ENCODE results near the gene SLC22A4. TPM values are rescaled to one million over a fixed set of nuclear protein-coding genes. Genes with fewer than 3 reads are reported as not detected.

The SLC22A4 gene
- total RNA-seq, 2 experiments from 2014 or later = 1.3 to 1.5 TPM

DNA sequence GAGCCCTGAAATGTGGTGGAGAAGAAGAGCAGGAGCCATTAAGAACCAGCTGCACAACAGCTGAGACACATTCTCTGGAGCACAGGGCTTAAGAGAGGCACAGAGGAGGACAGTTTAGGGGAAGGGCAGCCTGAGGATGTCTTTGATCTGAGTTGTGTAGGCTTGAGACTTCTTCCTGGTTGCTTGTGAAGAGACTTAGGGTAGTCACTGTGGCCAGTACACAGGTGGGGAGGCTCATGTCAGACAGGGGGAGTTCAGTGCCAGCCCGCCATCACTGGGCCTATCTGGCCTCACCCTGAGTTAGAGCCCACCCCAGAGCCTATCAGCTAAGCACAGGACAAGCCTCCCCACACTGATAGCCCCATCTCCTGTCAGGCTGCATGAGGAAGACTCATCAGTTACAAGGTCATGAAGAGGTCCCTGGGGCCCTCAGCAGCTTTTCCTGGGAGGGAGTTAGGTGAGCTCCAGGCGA, 19.8 kb downstream of the SLC22A4 start:
- Mint-ChIP-seq H3K27ac (no peak overlapping the region), H3K4me1 (ENCODE audit: low read depth) (no peaks in the 10 kb centered on the region), H3K4me3 (no peak overlapping the region), H3K36me3 (no peaks in the 10 kb centered on the region), H3K9me3 (no peaks in the 10 kb centered on the region), H3K27me3 (no peaks in the 10 kb centered on the region)
- CTCF ChIA-PET = interaction anchor here (1.5 kb wide), 1 partner anchor 76 kb away, joined by 3 read pairs; no protein-coding TSS in a partner anchor
- intact Hi-C loops (cut with micrococcal nuclease) = no loop called here
- POLR2A ChIA-PET = no interaction called here
- no peak for DNase-seq

DNA sequence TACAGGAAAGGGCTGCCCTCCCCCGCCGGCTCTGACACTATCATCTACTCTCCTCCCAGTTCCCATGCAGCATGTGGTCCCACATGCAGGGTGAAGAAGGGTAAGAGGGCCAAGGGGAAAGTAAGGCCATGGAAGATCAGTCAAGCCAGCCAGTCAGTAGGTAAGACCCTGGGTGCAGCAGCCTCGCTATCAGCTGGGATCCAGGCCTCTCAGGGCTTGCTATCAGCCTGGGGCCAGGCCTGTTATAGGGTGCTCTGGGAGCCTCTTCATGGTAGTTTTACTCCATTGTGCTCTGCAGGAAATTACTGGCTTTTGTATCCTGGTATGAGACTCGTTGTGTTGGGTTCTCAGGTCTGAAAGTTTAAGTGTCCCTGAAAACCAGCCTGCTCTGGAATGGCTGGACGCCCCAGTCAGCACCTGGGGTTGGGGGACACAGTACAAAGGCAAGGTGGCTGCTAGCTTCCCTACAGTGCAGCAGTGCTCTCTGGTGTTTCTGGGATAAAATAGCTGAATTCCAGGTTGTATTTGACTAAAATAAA, 21.4 kb downstream of the SLC22A4 start:
- Mint-ChIP-seq H3K27ac (no peak overlapping the region), H3K4me3 (no peak overlapping the region), H3K4me1 (ENCODE audit: low read depth) (no peaks in the 10 kb centered on the region), H3K36me3 (no peaks in the 10 kb centered on the region), H3K9me3 (no peaks in the 10 kb centered on the region), H3K27me3 (no peaks in the 10 kb centered on the region)
- POLR2A ChIA-PET = no interaction called here
- intact Hi-C loops (cut with micrococcal nuclease) = no loop called here
- no peak for DNase-seq
- CTCF ChIA-PET = interaction anchor here (1.2 to 1.6 kb wide), 2 partner anchors 43 to 77 kb away, joined by 6 to 10 read pairs; no protein-coding TSS in a partner anchor

DNA sequence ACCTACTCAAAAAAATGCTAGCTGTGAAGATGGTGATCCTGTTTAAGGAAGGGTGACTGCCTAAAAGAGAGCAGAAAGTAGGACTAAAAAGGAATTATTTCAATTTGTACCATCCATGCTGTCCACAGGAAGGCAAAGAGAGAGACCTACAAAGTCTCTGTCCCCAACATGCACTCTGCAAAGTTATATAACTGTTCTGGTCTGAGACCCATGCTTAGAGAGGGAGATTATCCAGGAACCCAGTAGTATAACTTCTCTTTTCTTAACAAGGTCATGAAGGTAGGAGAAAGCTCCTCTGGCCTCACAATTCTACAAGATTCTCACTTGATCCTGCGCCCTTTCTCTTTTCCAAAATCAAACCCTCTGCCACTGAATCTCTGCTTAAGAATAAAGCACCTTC, 25.8 kb downstream of the SLC22A4 start:
- CTCF ChIA-PET = interaction anchor here (1.2 kb wide), 1 partner anchor 81 kb away, joined by 3 read pairs; no protein-coding TSS in a partner anchor
- Mint-ChIP-seq H3K27me3 (no peaks in the 10 kb centered on the region), H3K36me3 (peaks cover 3% of the 10 kb centered on the region), H3K4me3 (no peak overlapping the region), H3K4me1 (ENCODE audit: low read depth) (no peaks in the 10 kb centered on the region), H3K27ac (no peak overlapping the region), H3K9me3 (no peaks in the 10 kb centered on the region)
- intact Hi-C loops (cut with micrococcal nuclease) = no loop called here
- POLR2A ChIA-PET = no interaction called here
- DNase-seq = no peak

DNA sequence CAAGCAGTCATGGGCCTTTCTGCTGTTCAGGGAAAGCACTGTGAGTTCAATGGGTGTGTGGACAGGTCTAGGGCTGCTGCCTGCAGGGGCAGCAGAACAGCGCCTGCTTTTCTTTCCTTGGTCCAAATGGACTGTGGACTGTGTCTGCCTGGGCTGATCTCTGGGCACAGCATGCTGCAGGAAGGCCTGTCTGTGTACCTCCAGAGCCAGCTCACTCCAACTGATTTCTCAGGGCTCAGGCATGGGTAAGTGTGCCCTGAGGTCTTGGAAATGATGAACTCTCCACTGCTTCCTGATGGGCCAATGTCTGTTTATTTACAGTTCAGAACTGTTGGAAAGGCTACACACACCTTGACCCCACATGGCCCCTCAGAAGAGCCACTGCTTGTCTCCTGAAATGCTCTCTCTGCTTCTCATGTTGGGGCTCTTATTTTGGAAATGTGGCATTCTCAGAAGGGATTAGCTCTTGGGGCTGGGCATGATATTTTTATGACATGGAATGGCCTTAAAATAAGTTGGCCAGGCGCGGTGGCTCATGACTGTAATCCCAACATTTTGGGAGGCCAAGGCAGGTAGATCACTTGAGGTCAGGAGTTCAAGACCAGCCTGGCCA, 27.0 kb downstream of the SLC22A4 start:
- no peaks in the 10 kb centered on the region for H3K9me3 Mint-ChIP-seq
- ChIA-PET POLR2A (no interaction called here), CTCF (no interaction called here)
- H3K27me3 Mint-ChIP-seq = no peaks in the 10 kb centered on the region
- peaks cover 3% of the 10 kb centered on the region for H3K36me3 Mint-ChIP-seq
- no peak overlapping the region for H3K4me3 Mint-ChIP-seq
- intact Hi-C loops (cut with micrococcal nuclease) = no loop called here
- no peak for DNase-seq
- no peak overlapping the region for H3K27ac Mint-ChIP-seq
- H3K4me1 Mint-ChIP-seq (ENCODE audit: low read depth) = no peaks in the 10 kb centered on the region

DNA sequence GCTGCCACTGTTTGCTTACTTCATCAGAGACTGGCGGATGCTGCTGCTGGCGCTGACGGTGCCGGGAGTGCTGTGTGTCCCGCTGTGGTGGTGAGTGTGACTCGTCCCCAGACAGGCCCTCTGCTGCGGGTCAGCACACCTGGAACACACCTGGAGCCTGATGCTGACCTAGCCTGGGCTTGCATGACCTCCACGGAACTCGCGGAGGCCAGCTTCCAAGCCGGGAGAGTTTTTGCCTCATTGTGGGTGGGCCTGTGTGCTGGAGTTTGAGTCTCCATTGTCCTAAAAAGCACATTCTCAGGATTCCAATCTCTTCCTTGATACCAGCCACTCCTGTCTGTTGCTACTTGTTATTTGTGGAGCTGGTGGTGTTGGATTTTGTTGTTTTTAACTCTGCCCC, 28.1 kb downstream of the SLC22A4 start:
- H3K36me3 Mint-ChIP-seq = peaks cover 3% of the 10 kb centered on the region
- CTCF ChIA-PET = no interaction called here
- no peak overlapping the region for H3K4me3 Mint-ChIP-seq
- intact Hi-C loops (cut with micrococcal nuclease) = no loop called here
- POLR2A ChIA-PET = no interaction called here
- no peak overlapping the region for H3K27ac Mint-ChIP-seq
- no peaks in the 10 kb centered on the region for H3K4me1 Mint-ChIP-seq (ENCODE audit: low read depth)
- no peaks in the 10 kb centered on the region for H3K9me3 Mint-ChIP-seq
- DNase-seq = no peak
- no peaks in the 10 kb centered on the region for H3K27me3 Mint-ChIP-seq

DNA sequence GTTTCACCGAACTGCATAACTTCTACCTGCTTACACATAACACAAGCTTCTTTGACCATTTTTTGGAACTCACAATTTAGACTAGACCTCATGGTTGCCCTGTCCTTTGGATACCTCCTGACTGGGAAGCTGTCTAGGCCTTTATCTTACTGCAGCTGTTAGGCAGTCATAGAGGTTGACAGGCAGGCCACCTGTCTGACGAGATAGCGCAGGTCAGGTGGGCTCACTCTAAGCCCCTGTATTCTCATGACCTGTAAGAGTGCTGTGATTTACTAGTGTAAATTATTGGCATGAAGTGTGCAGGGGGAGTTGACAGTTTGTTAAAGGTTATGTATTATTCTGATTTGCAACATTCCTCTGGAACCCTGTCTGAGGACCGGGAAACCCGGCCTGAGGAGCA, 29.0 kb downstream of the SLC22A4 start:
- ChIA-PET CTCF (no interaction called here), POLR2A (no interaction called here)
- Mint-ChIP-seq H3K4me1 (ENCODE audit: low read depth) (no peaks in the 10 kb centered on the region), H3K9me3 (no peaks in the 10 kb centered on the region), H3K36me3 (peaks cover 3% of the 10 kb centered on the region), H3K27me3 (no peaks in the 10 kb centered on the region), H3K4me3 (no peak overlapping the region), H3K27ac (no peak overlapping the region)
- intact Hi-C loops (cut with micrococcal nuclease) = no loop called here
- DNase-seq = no peak

DNA sequence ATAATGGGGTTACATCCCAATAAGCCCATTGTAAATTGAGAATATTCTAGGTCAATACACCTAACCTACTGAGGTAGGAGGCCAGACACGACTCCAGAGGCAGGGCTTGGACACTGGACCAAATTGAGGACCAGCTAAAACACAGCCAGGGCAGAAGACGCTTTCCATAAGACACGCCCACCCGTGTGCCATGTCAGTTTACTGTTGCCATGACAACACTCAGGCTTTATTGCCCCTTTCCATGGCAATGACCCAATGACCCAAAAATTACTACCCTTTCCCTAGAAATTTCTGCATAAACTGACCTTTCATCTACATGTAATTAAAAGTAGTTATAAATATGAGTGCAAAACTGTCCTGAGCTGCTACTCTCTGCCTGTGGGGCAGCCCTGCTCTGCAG, 31.5 kb downstream of the SLC22A4 start:
- H3K27ac Mint-ChIP-seq = no peak overlapping the region
- no peak for DNase-seq
- peaks cover 3% of the 10 kb centered on the region for H3K36me3 Mint-ChIP-seq
- ChIA-PET POLR2A (no interaction called here), CTCF (no interaction called here)
- no peaks in the 10 kb centered on the region for H3K27me3 Mint-ChIP-seq
- intact Hi-C loops (cut with micrococcal nuclease) = no loop called here
- H3K4me1 Mint-ChIP-seq (ENCODE audit: low read depth) = no peaks in the 10 kb centered on the region
- no peaks in the 10 kb centered on the region for H3K9me3 Mint-ChIP-seq
- H3K4me3 Mint-ChIP-seq = no peak overlapping the region

DNA sequence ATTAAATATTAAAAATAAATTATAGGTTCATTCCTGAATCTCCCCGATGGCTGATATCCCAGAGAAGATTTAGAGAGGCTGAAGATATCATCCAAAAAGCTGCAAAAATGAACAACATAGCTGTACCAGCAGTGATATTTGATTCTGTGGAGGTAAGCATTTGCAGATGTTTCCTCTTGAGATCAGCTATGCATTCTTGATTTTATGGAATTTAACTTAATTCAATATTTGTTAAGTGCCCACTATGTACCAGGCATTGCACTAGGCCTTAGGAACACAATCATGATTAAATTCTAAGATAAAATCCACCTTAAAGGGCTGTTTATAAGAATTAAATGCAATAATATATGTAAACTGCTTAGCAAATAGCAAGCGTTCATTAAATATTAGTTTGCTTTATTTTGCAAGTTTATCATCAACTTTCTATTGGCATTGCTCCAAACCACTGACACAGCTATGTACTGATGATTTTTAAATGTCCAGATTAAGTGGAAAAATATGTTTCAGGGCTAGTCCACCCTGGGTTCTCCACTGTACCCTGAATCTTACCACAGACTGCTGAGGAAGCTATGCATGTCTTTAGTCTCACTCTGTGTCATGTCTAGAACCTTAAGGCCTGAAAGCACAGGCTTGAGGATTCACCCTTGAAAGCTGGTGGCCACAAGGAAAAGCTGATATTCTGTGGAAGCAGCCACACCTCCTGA, 33.2 kb downstream of the SLC22A4 start:
- Mint-ChIP-seq H3K36me3 (no peaks in the 10 kb centered on the region), H3K27me3 (no peaks in the 10 kb centered on the region), H3K27ac (no peak overlapping the region), H3K4me1 (ENCODE audit: low read depth) (no peaks in the 10 kb centered on the region), H3K9me3 (no peaks in the 10 kb centered on the region), H3K4me3 (no peak overlapping the region)
- intact Hi-C loops (cut with micrococcal nuclease) = no loop called here
- DNase-seq = no peak
- POLR2A ChIA-PET = no interaction called here
- CTCF ChIA-PET = interaction anchor here (1.5 kb wide), 1 partner anchor 89 kb away, joined by 6 read pairs; no protein-coding TSS in a partner anchor

DNA sequence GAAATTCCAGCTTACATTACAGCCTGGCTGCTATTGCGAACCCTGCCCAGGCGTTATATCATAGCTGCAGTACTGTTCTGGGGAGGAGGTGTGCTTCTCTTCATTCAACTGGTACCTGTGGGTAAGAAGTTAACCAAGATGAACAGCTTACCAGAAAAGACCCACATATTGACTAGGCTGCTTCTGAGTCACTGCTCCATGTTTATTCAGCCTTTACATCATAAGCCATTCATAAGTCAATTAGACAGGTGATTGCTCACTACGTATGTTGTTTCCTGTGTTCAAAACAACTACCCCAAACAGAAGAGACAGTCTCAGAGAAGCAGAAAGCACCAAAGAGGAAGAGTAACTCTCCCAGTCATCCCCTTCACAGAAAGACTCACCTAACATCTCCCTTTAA, 40.6 kb downstream of the SLC22A4 start:
- Mint-ChIP-seq H3K9me3 (no peaks in the 10 kb centered on the region), H3K4me1 (ENCODE audit: low read depth) (peaks cover 6% of the 10 kb centered on the region), H3K4me3 (no peak overlapping the region), H3K36me3 (peaks cover 5% of the 10 kb centered on the region), H3K27ac (peak overlapping the region; percentile 8), H3K27me3 (no peaks in the 10 kb centered on the region)
- ChIA-PET POLR2A (interaction anchor here (0.9 to 1.1 kb wide), 2 partner anchors 34 to 41 kb away, joined by 3 read pairs; partner anchors contain the start of genes SLC22A4 and SLC22A5), CTCF (interaction anchor here (0.6 to 1.4 kb wide), 3 partner anchors 11 to 485 kb away, joined by 3 to 4 read pairs (median 3); no protein-coding TSS in a partner anchor)
- intact Hi-C loops (cut with micrococcal nuclease) = no loop called here
- peak; percentile 21 for DNase-seq

DNA sequence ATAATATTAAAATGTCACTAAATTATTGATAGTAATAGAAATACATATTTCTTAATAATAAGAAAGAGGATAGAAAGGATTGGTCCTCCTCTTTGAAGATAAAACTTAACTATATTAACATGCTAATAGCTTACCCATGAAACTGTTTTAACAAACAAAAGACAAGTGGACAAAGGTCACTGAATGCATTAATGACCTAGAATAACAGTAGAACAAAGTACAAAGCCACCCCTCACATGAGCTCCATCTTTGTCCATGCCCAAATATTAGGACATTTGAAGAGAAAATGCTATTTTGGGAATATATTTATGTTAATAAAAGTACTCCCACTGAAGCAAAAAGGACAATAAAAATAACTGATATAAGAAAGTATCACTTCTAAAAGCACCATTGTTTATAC, 41.2 kb downstream of the SLC22A4 start:
- intact Hi-C loops (cut with micrococcal nuclease) = no loop called here
- ChIA-PET POLR2A (interaction anchor here (1.1 kb wide), 1 partner anchor 41 kb away, joined by 3 read pairs; the partner anchor contains the start of gene SLC22A4), CTCF (interaction anchor here (1.4 kb wide), 1 partner anchor 97 kb away, joined by 4 read pairs; no protein-coding TSS in a partner anchor)
- DNase-seq = no peak
- peaks cover 6% of the 10 kb centered on the region for H3K4me1 Mint-ChIP-seq (ENCODE audit: low read depth)
- no peak overlapping the region for H3K27ac Mint-ChIP-seq
- H3K4me3 Mint-ChIP-seq = no peak overlapping the region
- no peaks in the 10 kb centered on the region for H3K27me3 Mint-ChIP-seq
- H3K9me3 Mint-ChIP-seq = no peaks in the 10 kb centered on the region
- H3K36me3 Mint-ChIP-seq = peaks cover 5% of the 10 kb centered on the region

DNA sequence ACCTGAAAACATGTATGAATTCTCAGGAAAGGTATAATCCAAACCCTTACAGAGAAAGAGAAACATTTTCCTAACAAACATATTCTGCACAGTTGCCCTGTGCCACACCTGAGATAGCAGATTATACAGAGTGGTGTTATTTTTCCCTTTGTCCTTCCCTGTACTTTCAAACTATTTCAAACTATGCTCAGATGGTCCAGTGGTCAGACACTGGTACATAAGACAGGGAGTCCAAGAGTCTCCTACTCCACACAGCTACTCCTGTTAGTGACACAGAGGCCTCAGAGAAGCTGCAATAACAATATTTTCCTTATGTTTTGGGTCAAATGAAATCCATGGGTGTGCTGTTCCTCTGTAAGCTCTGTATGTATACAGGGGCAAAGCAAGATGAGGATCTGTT, 45.3 kb downstream of the SLC22A4 start:
- Mint-ChIP-seq H3K4me1 (ENCODE audit: low read depth) (peaks cover 6% of the 10 kb centered on the region), H3K9me3 (no peaks in the 10 kb centered on the region), H3K27ac (no peak overlapping the region), H3K4me3 (no peak overlapping the region), H3K27me3 (no peaks in the 10 kb centered on the region), H3K36me3 (peaks cover 5% of the 10 kb centered on the region)
- DNase-seq = no peak
- CTCF ChIA-PET = interaction anchor here (0.9 to 1.2 kb wide), 2 partner anchors 67 to 187 kb away, joined by 3 read pairs; no protein-coding TSS in a partner anchor
- POLR2A ChIA-PET = no interaction called here
- intact Hi-C loops (cut with micrococcal nuclease) = no loop called here

DNA sequence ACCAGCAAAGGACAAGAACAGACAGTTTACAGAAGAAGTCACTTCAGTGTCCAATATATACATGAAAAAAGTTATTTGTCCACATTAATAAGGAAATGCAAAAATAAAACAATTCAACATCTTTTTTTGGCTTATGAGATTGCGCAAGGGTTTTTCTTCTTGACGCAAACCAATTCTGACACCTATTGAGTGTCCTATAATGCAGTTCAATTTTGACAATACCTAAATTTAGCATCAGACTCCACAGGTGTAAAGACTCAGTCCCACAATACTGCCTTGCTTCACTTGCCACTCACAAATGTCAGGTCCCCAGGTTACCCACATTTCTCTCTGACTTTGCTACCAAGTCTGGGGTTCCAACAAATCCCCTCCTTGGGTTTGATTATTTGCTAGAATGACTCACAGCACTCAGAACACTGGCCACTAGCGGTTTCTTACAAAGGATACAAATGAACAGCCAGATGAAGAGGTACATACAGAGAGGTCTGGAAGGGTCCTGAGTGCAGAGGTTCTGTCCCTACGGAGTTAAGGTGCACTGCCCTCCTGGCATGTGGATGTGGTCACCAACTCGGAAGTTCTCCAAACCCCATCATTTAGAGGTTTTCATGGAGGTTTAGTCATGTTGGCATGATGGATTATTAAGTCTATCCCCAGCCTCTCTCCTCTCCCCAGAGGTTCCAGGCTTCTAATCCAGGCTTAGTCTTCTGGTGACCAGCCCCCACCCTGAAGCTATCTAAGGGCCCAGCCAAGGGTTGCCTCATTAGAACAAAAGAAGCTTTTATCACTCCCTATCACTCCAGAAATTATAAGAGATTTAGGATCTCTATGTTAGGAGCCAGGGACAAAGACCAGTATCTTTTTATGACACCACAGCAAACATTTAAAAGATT, 48.3 kb downstream of the SLC22A4 start:
- no peak overlapping the region for H3K4me3 Mint-ChIP-seq
- no peaks in the 10 kb centered on the region for H3K9me3 Mint-ChIP-seq
- no peak overlapping the region for H3K27ac Mint-ChIP-seq
- DNase-seq = no peak
- intact Hi-C loops (cut with micrococcal nuclease) = no loop called here
- H3K27me3 Mint-ChIP-seq = no peaks in the 10 kb centered on the region
- no peaks in the 10 kb centered on the region for H3K4me1 Mint-ChIP-seq (ENCODE audit: low read depth)
- peaks cover 5% of the 10 kb centered on the region for H3K36me3 Mint-ChIP-seq
- POLR2A ChIA-PET = no interaction called here
- CTCF ChIA-PET = no interaction called here

Data from activated CD4-positive, alpha-beta memory T cell treated with anti-CD3 and anti-CD28 coated beads for 36 hours (primary cell).